HuH-7 (cell line): ENCODE measurements around the gene RFXANK.
"Not testable (repeated sequence)": the region's sequence is repeated elsewhere in the genome, so short reads cannot be mapped to it uniquely, and the experiment has no call there.

Source experiments
- DNase-seq: peaks from one replicate; pipeline ENCODE4 v3.0.0; 2011; ENCODE audit warnings: low spot score

Gene RFXANK

GRCh38 chr19:19170053-19170872 lies 21.8 kb upstream of the RFXANK start, which contains the start of gene MEF2B:
Gene MEF2B (minus strand): TSS chr19:19170263. CDS start chr19:19150735, 19,528 bp downstream.
- peak; percentile 98 for DNase-seq

- no peak for DNase-seq
Observed at GRCh38 chr19:19170873-19171672, 21.0 kb upstream of the RFXANK start.

- DNase-seq, result peak; percentile 91
Observed at GRCh38 chr19:19171821-19172532, 20.1 kb upstream of the RFXANK start.

- DNase-seq, result not testable (repeated sequence)
Observed at GRCh38 chr19:19173243-19173642, 18.8 kb upstream of the RFXANK start.

- DNase-seq, result no peak
Observed at GRCh38 chr19:19176950-19177349, 15.1 kb upstream of the RFXANK start.

- DNase-seq, result no peak
Observed at GRCh38 chr19:19179548-19180441, 12.3 kb upstream of the RFXANK start.

- DNase-seq, result no peak
Observed at GRCh38 chr19:19181488-19181998, 10.5 kb upstream of the RFXANK start.

- peak; percentile 87 for DNase-seq
Observed at GRCh38 chr19:19185853-19186740, 6.0 kb upstream of the RFXANK start.

- DNase-seq, result no peak
Observed at GRCh38 chr19:19186742-19187141, 5.3 kb upstream of the RFXANK start.

- DNase-seq, result no peak
Observed at GRCh38 chr19:19191768-19192077, 335 bp upstream of the RFXANK start.

GRCh38 chr19:19192910-19193423 lies 909 bp downstream of the RFXANK start:
- no peak for DNase-seq

GRCh38 chr19:19193926-19194325 lies 1.9 kb downstream of the RFXANK start:
- no peak for DNase-seq

- DNase-seq, result no peak
Observed at GRCh38 chr19:19201697-19202630, 9.9 kb downstream of the RFXANK start.

GRCh38 chr19:19202707-19203011 lies 10.6 kb downstream of the RFXANK start:
- DNase-seq, result no peak

GRCh38 chr19:19203012-19203856 lies 11.2 kb downstream of the RFXANK start, which contains the start of gene NR2C2AP:
Gene NR2C2AP (minus strand): TSS chr19:19203414. CDS start chr19:19203060, 354 bp downstream.
- DNase-seq, result peak; percentile 99

- DNase-seq, result peak; percentile 66
Observed at GRCh38 chr19:19204181-19204580, 12.1 kb downstream of the RFXANK start.

GRCh38 chr19:19205416-19206410 lies 13.7 kb downstream of the RFXANK start:
- no peak for DNase-seq
